ENCODE data around the gene DPM2.

GRCh38 chr9:127961155-127961490 is 23.5 kb upstream of the DPM2 start:
- TF ChIP-seq EP300 (IDR thresholded peaks at IDR 0.05) (no peak), CTCF (IDR thresholded peaks at IDR 0.05) (no peak), POLR2A (IDR thresholded peaks at IDR 0.05) (no peak)
